ENCODE results near the gene CROCC.

CROCC gene

GRCh38 chr1:16999863-17000262, 78.1 kb downstream of the CROCC start:
- no peaks in the 10 kb centered on the region for H3K36me3 ChIP-seq (ENCODE audit: control insufficient read depth, insufficient read depth, low read length)
- no peak overlapping the region for H3K4me3 ChIP-seq (ENCODE audit: low read depth, low read length)
- no peak overlapping the region for H3K9ac ChIP-seq
- H3K4me2 ChIP-seq (ENCODE audit: low read length), result no peak overlapping the region
- H3K27ac ChIP-seq, result no peak overlapping the region
- TF ChIP-seq, protein P1, sequence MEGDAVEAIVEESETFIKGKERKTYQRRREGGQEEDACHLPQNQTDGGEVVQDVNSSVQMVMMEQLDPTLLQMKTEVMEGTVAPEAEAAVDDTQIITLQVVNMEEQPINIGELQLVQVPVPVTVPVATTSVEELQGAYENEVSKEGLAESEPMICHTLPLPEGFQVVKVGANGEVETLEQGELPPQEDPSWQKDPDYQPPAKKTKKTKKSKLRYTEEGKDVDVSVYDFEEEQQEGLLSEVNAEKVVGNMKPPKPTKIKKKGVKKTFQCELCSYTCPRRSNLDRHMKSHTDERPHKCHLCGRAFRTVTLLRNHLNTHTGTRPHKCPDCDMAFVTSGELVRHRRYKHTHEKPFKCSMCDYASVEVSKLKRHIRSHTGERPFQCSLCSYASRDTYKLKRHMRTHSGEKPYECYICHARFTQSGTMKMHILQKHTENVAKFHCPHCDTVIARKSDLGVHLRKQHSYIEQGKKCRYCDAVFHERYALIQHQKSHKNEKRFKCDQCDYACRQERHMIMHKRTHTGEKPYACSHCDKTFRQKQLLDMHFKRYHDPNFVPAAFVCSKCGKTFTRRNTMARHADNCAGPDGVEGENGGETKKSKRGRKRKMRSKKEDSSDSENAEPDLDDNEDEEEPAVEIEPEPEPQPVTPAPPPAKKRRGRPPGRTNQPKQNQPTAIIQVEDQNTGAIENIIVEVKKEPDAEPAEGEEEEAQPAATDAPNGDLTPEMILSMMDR (IDR thresholded peaks at IDR 0.05), result no peak
- no peaks in the 10 kb centered on the region for H3K27me3 ChIP-seq (ENCODE audit: control insufficient read depth, insufficient read depth, low read length)
- no peak overlapping the region for H2AFZ ChIP-seq
- H3K79me2 ChIP-seq, result no peaks in the 10 kb centered on the region
- H3K9me3 ChIP-seq (ENCODE audit: control insufficient read depth, low read length), result no peaks in the 10 kb centered on the region
- H3K4me1 ChIP-seq, result peaks cover 6% of the 10 kb centered on the region

GRCh38 chr1:17001760-17002523, 80.2 kb downstream of the CROCC start:
- Histone ChIP-seq H3K79me2 (no peaks in the 10 kb centered on the region), H3K9ac (no peak overlapping the region), H3K4me3 (ENCODE audit: low read depth, low read length) (no peak overlapping the region), H3K27ac (no peak overlapping the region), H3K27me3 (ENCODE audit: control insufficient read depth, insufficient read depth, low read length) (no peaks in the 10 kb centered on the region), H3K36me3 (ENCODE audit: control insufficient read depth, insufficient read depth, low read length) (no peaks in the 10 kb centered on the region), H2AFZ (no peak overlapping the region), H3K9me3 (ENCODE audit: control insufficient read depth, low read length) (no peaks in the 10 kb centered on the region), H3K4me1 (peaks cover 6% of the 10 kb centered on the region), H3K4me2 (ENCODE audit: low read length) (no peak overlapping the region)
- TF ChIP-seq, protein P1 (IDR thresholded peaks at IDR 0.05), result no peak

GRCh38 chr1:17002524-17002902, 80.8 kb downstream of the CROCC start:
- no peak overlapping the region for H2AFZ ChIP-seq
- H3K9me3 ChIP-seq (ENCODE audit: control insufficient read depth, low read length), result no peaks in the 10 kb centered on the region
- TF ChIP-seq, protein P1 (IDR thresholded peaks at IDR 0.05), result no peak
- no peak overlapping the region for H3K4me2 ChIP-seq (ENCODE audit: low read length)
- no peaks in the 10 kb centered on the region for H3K79me2 ChIP-seq
- no peaks in the 10 kb centered on the region for H3K27me3 ChIP-seq (ENCODE audit: control insufficient read depth, insufficient read depth, low read length)
- H3K4me1 ChIP-seq, result peaks cover 6% of the 10 kb centered on the region
- H3K27ac ChIP-seq, result no peak overlapping the region
- H3K4me3 ChIP-seq (ENCODE audit: low read depth, low read length), result no peak overlapping the region
- H3K9ac ChIP-seq, result no peak overlapping the region
- no peaks in the 10 kb centered on the region for H3K36me3 ChIP-seq (ENCODE audit: control insufficient read depth, insufficient read depth, low read length)

DNA sequence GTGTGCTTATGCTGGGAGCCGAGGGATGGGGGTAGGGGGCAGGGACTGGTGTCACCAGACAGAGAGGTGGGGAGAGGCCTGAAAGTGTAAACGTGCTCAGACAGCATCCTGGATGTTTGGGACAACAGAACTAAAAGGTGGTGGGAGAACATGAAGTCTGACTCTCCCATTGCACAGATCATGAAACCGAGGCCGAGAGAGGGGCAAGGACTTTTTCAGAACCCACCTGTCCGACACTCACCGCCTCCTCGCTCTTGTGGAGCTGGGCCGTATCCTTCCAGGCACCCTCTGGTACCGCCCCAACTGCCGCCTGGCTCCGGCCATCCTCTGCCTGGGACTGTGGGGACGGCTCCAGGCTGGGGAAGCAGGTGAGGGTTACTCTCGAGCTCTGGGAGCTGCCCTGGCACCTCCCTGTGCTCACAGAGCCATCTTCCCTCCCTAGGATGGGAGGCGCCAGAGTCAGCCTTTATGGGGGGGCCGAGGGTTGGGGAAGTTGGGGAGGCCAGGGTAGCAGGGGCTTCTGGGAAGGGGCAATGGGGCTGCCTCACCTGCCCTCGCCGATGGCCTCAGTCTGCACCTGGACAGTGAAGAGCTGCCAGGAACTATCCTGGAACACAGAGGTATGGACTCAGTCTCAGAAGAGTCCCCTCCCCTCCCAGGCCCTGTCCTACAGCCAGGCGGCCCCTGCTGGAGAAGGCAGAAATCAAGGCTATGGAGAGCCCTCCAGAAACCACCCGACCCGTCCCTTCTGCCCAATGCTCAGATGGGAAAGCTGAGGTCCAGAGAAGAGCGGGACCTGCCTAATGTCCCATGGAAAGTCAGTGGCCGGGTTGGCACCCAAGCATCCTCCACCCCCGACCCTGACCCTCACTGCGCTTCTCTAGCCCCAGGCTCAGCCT, 83.0 kb downstream of the CROCC start:
- Histone ChIP-seq H3K36me3 (ENCODE audit: control insufficient read depth, insufficient read depth, low read length) (no peaks in the 10 kb centered on the region), H3K27ac (no peak overlapping the region), H3K79me2 (no peaks in the 10 kb centered on the region), H3K4me3 (ENCODE audit: low read depth, low read length) (no peak overlapping the region), H3K9me3 (ENCODE audit: control insufficient read depth, low read length) (no peaks in the 10 kb centered on the region), H3K9ac (no peak overlapping the region), H2AFZ (no peak overlapping the region), H3K4me1 (peaks cover 6% of the 10 kb centered on the region), H3K4me2 (ENCODE audit: low read length) (no peak overlapping the region), H3K27me3 (ENCODE audit: control insufficient read depth, insufficient read depth, low read length) (no peaks in the 10 kb centered on the region)
- TF ChIP-seq, protein P1 (IDR thresholded peaks at IDR 0.05), result no peak

Data from parathyroid adenoma (tissue), 2 donors.